GM12878 (cell line): ENCODE results near the gene GRIN3A.

Experiments used
- BHLHE40 ChIP-seq, 2 experiments: fragments of 450-650 bp in 1 of 2; IDR thresholded peaks; 2 replicates each; pipeline ENCODE4 v1.6.1; 2011 to 2017; ENCODE audit warnings: low read depth in 2 of 2, borderline replicate concordance in 1 of 2, improper control_type of control experiment in 1 of 2, low read length in 1 of 2, mild to moderate bottlenecking in 1 of 2
- CREB1 ChIP-seq: IDR thresholded peaks from 2 replicates; pipeline ENCODE4 v1.6.1; 2012; ENCODE audit warnings: low read depth, mild to moderate bottlenecking, inconsistent platforms
- CTCF ChIP-seq, 3 experiments: IDR thresholded peaks in 2 of 3; conservative IDR thresholded peaks in 1 of 3; 2 replicates each; pipeline ENCODE4 v1.5.1; 2011; ENCODE audit warnings: low read depth in 3 of 3, low read length in 3 of 3, mild to moderate bottlenecking in 3 of 3, control low read depth in 2 of 3, moderate library complexity in 2 of 3, inconsistent platforms in 1 of 3, mixed read lengths in 1 of 3; ENCODE audit not compliant: control insufficient read depth in 2 of 3, insufficient read depth in 1 of 3; ENCODE audit errors: extremely low read depth in 1 of 3
- NR2C1 ChIP-seq: fragments of 450-650 bp; IDR thresholded peaks from 2 replicates; pipeline ENCODE4 v1.6.1; 2017; ENCODE audit warnings: antibody characterized with exemption, mild to moderate bottlenecking, moderate library complexity
- POLR2AphosphoS5 ChIP-seq: IDR thresholded peaks from 2 replicates; pipeline ENCODE4 v1.6.1; 2011; ENCODE audit warnings: mild to moderate bottlenecking, low read length, inconsistent platforms
- RAD21 ChIP-seq: IDR thresholded peaks from 2 replicates; pipeline ENCODE4 v1.6.1; 2011; ENCODE audit warnings: mild to moderate bottlenecking, low read depth, low read length, moderate library complexity; ENCODE audit not compliant: insufficient read depth
- SREBF2 ChIP-seq: IDR thresholded peaks from 2 replicates; pipeline ENCODE4 v1.6.1; 2012; ENCODE audit warnings: mild to moderate bottlenecking, low read length
- TCF7 ChIP-seq: IDR thresholded peaks from 2 replicates; pipeline ENCODE4 v1.6.1; 2014; ENCODE audit warnings: antibody characterized with exemption, borderline replicate concordance
- ZNF207 ChIP-seq: fragments of 450-650 bp; IDR thresholded peaks from 2 replicates; pipeline ENCODE4 v1.6.1; 2014; ENCODE audit warnings: antibody characterized with exemption, mild to moderate bottlenecking, borderline replicate concordance
- TF ChIP-seq, protein P1 (sequence below): fragments of 450-650 bp; IDR thresholded peaks from 2 replicates; pipeline ENCODE4 v1.6.1; 2016; ENCODE audit warnings: mild to moderate bottlenecking, moderate library complexity, borderline replicate concordance
- TF ChIP-seq, protein P2 (sequence below): fragments of 450-650 bp; IDR thresholded peaks from 2 replicates; pipeline ENCODE4 v1.6.1; 2016; ENCODE audit warnings: mild to moderate bottlenecking
- TF ChIP-seq, protein P3 (sequence below): IDR thresholded peaks from 2 replicates; pipeline ENCODE4 v1.6.1; 2011; ENCODE audit warnings: low read depth, low read length, improper control_type of control experiment, borderline replicate concordance
- TF ChIP-seq, protein P4 (sequence below): fragments of 150-350 bp; IDR thresholded peaks from 2 replicates; pipeline ENCODE4 v1.6.1; 2014; ENCODE audit warnings: mild to moderate bottlenecking, low read depth, low read length
- TF ChIP-seq, protein P5 (sequence below): IDR thresholded peaks from 2 replicates; pipeline ENCODE4 v1.6.1; 2011; ENCODE audit warnings: mild to moderate bottlenecking, low read depth, low read length, moderate library complexity; ENCODE audit not compliant: insufficient replicate concordance

GRCh38 chr9:101707721-101708120 lies 30.7 kb downstream of the GRIN3A start:
- TF ChIP-seq, protein P1, sequence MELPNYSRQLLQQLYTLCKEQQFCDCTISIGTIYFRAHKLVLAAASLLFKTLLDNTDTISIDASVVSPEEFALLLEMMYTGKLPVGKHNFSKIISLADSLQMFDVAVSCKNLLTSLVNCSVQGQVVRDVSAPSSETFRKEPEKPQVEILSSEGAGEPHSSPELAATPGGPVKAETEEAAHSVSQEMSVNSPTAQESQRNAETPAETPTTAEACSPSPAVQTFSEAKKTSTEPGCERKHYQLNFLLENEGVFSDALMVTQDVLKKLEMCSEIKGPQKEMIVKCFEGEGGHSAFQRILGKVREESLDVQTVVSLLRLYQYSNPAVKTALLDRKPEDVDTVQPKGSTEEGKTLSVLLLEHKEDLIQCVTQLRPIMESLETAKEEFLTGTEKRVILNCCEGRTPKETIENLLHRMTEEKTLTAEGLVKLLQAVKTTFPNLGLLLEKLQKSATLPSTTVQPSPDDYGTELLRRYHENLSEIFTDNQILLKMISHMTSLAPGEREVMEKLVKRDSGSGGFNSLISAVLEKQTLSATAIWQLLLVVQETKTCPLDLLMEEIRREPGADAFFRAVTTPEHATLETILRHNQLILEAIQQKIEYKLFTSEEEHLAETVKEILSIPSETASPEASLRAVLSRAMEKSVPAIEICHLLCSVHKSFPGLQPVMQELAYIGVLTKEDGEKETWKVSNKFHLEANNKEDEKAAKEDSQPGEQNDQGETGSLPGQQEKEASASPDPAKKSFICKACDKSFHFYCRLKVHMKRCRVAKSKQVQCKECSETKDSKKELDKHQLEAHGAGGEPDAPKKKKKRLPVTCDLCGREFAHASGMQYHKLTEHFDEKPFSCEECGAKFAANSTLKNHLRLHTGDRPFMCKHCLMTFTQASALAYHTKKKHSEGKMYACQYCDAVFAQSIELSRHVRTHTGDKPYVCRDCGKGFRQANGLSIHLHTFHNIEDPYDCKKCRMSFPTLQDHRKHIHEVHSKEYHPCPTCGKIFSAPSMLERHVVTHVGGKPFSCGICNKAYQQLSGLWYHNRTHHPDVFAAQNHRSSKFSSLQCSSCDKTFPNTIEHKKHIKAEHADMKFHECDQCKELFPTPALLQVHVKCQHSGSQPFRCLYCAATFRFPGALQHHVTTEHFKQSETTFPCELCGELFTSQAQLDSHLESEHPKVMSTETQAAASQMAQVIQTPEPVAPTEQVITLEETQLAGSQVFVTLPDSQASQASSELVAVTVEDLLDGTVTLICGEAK, result no peak
- TF ChIP-seq ZNF207 (no peak), CREB1 (no peak), POLR2AphosphoS5 (no peak), CTCF (IDR thresholded peaks at IDR 0.05 in 2 of 3, conservative IDR thresholded peaks at IDR 0.05 in 1 of 3; ENCODE audit: control insufficient read depth in 2 of 3, extremely low read depth in 1 of 3, insufficient read depth in 1 of 3, low read depth in 3 of 3, low read length in 3 of 3) (no peak), TCF7 (no peak), NR2C1 (no peak), BHLHE40 (IDR thresholded peaks at IDR 0.05; ENCODE audit: borderline replicate concordance in 1 of 2, low read depth in 2 of 2, low read length in 1 of 2) (no peak), SREBF2 (no peak), RAD21 (no peak)
- TF ChIP-seq, protein P2, sequence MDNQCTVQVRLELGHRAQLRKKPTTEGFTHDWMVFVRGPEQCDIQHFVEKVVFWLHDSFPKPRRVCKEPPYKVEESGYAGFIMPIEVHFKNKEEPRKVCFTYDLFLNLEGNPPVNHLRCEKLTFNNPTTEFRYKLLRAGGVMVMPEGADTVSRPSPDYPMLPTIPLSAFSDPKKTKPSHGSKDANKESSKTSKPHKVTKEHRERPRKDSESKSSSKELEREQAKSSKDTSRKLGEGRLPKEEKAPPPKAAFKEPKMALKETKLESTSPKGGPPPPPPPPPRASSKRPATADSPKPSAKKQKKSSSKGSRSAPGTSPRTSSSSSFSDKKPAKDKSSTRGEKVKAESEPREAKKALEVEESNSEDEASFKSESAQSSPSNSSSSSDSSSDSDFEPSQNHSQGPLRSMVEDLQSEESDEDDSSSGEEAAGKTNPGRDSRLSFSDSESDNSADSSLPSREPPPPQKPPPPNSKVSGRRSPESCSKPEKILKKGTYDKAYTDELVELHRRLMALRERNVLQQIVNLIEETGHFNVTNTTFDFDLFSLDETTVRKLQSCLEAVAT, result no peak
- TF ChIP-seq, protein P3, sequence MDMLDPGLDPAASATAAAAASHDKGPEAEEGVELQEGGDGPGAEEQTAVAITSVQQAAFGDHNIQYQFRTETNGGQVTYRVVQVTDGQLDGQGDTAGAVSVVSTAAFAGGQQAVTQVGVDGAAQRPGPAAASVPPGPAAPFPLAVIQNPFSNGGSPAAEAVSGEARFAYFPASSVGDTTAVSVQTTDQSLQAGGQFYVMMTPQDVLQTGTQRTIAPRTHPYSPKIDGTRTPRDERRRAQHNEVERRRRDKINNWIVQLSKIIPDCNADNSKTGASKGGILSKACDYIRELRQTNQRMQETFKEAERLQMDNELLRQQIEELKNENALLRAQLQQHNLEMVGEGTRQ, result no peak
- TF ChIP-seq, protein P4, sequence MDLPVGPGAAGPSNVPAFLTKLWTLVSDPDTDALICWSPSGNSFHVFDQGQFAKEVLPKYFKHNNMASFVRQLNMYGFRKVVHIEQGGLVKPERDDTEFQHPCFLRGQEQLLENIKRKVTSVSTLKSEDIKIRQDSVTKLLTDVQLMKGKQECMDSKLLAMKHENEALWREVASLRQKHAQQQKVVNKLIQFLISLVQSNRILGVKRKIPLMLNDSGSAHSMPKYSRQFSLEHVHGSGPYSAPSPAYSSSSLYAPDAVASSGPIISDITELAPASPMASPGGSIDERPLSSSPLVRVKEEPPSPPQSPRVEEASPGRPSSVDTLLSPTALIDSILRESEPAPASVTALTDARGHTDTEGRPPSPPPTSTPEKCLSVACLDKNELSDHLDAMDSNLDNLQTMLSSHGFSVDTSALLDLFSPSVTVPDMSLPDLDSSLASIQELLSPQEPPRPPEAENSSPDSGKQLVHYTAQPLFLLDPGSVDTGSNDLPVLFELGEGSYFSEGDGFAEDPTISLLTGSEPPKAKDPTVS, result no peak
- TF ChIP-seq, protein P5, sequence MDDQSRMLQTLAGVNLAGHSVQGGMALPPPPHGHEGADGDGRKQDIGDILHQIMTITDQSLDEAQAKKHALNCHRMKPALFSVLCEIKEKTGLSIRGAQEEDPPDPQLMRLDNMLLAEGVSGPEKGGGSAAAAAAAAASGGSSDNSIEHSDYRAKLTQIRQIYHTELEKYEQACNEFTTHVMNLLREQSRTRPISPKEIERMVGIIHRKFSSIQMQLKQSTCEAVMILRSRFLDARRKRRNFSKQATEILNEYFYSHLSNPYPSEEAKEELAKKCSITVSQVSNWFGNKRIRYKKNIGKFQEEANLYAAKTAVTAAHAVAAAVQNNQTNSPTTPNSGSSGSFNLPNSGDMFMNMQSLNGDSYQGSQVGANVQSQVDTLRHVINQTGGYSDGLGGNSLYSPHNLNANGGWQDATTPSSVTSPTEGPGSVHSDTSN, result no peak
